Measurements from ENCODE around the gene EYA4.
"Not testable (repeated sequence)": the region's sequence is repeated elsewhere in the genome, so short reads cannot be mapped to it uniquely, and the experiment has no call there.

EYA4 gene

DNA sequence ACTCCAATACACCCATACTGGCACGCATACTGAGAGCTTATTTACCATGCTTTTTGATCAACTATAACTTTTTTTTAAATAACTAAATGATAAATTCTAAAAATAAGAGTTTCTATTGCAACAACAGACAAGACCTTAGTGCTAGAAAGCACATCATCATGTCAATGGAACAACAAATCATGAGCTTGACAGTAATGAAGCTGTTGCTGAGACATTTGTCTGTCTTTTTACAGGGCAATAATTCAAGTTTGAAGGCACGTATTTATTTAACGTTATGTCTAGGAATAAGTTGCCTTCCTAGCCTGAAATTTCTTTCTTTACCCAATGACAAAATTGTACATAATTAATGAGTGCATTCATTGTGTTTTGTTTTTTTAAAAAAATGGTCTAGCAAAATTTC, 299.2 kb downstream of the EYA4 start:
- no peak for DNase-seq

DNA sequence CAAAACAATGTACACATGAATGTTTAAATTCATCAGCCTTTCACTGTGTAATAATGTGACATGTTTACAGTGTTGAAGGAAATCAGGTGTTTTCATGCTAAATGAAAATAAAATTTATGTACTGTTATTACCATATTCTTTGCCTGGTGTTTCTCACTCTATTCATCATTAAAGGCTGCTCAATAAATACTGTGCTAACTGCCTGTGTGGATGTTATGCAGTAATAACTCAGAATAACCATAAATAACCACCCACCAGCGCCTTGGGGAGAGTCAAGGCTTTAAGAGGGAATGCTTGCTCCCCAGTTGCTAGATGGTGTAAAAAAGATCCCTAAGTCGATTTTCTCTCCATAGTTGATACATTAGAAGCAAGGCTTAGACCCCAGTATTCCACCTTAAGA, 299.9 kb downstream of the EYA4 start:
- DNase-seq: no peak

DNA sequence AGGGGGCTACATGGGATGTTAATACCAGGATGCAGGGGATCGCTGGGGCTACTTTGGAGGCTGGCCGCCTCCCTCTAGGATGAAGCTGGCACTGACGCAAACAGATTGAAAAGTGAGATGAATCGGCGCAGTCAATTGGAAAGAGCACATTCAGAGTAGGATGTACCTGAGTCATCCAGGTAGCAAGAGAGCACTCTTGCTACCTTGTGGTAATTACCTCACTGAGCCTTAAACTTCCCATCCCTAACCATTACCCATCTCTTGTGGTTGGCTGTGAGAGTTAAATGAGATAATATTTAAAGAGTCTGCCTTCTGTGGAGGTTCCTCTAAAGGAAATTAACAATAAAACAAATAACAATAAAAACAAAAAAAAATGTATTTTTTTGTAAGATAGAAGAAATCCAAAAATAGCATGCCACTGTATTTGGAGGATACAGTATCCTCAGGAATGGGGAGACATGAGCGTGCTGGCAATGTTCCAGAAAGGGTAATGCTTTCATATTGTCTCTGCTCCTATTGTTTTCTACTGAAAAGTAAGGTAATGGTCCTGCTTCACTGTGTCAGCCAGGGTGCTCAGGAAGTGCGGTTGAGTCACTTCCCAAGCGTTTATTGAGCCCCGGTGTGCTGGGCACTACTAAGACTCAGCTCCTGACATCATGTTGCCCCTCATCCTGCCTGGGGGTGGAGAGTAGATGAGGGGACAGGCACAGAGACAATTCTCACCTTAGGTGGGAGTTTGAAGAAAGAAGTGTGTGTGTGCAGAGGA, 301.1 kb downstream of the EYA4 start:
- DNase-seq: peak; percentile 6

DNA sequence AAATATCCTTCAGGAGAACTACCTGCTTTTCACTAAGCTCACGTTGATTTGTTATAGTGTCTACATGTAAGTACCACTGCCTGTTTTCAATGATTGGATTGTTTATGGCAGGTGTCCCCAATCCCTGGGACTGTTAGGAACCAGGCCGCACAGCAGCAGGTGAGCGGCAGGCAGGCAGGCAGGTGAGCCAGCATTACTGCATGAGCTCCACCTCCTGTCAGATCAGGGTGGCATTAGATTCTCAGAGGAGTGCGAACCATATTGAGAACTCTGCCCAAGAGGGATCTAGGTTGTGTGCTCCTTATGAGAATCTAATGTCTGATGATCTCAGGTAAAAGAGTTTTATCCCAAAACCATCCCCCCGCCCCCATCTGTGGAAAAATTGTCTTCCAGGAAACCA, 303.3 kb downstream of the EYA4 start:
- DNase-seq: no peak

DNA sequence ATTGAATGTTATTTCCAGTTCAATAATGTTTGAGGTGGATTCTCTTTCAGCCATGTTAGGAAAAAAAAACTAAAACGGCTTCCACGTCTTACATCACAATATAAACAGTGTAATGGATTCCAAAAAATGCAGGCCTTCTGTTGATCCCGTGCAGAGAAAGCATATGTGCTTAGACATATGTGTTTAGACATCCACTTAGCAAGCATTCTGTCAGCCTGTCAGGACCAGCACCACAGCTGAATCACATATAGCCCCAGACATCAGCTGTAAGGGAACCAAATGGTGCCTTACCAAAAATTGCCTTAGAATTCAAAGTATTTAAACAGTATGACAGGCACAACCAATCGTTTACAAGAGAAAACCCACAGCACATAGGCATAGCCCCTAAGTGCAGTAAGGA, 304.9 kb downstream of the EYA4 start:
- DNase-seq: peak; percentile 66

DNA sequence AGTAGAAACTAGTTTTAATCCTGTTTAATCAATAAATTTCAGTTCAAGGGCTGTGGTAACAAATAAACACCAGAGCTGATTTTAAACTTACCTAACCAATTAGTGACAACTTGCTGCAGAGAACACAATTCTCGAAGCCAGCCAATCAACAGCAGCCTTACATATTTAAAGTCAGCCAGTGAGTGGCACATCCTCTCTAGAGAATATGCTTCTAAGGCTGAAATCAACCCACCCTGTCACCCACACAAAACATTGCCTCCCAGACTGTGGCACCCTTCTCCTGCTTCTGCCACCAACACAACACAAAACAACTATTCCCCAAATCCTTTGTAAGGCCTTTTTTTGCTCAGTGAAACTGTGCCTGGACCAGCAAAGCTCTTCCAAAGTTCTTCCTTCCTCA, 306.0 kb downstream of the EYA4 start:
- DNase-seq: no peak

DNA sequence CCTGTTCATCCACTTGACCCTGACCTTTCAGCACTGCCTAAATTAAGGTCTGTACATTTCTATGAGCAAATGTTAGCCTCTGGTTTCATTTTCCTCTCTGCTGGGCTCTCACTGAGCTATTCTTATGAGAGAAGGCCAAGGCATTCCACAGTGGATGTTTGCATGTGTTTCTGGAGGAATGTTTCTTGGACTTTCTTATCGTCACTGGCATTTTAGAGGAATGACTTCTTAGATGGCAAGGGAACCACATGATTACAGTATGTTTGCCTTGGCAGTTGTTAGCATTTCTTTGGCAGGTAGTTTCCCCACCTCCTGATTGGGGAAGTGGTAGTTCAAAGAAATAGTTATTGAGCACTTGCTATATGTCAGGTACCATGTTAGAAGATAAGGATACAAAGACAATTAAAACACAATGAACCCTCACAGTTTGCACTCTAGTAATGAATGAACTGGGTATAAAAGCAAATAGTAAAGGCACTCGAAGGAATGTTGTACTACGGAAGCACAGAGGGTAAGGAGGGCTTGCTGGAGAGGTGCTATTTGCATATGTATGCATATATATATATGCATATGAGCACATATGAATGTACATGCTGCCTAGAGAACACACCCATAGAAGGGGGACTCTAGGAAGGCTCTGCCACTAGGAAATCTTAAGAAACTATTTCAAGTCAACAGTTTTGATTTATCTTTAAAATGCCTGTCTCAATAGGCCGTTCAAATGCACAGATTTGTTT, 307.4 kb downstream of the EYA4 start:
- no peak for DNase-seq

DNA sequence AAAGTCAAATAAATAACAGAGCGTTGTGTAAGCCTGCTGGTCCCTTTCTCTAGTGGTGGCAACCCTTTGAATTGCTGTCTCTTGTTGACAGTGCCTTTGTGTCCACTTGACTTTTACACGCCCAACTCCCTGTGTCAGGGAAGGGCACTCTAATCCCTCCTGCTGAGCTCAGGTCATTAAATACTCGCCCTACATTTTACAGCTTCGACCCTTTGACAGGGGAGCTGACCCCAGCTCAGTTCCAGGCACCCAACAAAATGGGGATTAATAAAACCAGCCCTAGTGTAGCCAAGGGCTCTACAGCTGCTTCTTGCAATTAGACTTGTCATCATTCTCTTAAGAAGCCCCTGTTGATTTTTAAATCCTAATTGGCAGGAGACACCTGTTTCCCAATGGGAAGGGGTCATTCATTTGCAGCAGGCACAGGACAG, 308.2 kb downstream of the EYA4 start:
- no peak for DNase-seq

DNA sequence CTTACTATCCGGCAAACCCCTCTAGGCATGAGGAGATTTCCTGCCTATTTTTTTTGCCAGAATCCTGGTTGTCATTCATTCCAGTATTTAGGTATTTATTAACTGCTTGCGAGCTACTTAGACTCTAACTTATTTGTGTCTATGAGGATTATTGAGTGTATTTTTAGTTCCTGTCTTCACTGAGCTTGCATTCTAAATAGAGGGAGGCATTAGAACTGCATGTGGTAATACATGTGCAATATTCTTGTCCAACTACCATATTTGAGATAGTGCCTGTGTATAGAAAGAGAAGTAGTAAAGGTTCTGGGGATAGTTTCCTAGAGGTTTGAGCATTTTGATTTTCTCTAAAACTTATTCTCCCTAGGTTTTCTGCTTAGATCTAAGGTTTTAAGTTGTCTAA, 308.9 kb downstream of the EYA4 start:
- DNase-seq: no peak

DNA sequence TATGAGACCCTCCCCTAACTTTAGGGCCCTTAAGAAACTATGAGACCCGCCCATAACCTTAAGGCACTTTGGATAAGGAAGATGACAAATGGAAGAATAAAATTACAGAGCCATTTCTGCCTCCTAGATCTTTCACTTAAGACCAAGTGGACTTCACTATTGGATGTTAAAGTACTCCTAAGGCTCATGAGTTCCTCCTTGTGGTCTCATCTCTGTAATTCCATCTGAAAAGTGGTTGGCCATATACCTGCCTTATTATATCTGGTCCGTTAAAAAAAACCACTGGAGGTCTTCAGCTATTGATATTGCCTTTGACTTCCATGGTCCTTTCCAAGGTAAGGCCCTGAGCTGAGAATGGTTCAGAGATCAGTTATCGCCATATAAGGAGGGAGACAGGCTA, 310.3 kb downstream of the EYA4 start:
- peak; percentile 43 for DNase-seq

DNA sequence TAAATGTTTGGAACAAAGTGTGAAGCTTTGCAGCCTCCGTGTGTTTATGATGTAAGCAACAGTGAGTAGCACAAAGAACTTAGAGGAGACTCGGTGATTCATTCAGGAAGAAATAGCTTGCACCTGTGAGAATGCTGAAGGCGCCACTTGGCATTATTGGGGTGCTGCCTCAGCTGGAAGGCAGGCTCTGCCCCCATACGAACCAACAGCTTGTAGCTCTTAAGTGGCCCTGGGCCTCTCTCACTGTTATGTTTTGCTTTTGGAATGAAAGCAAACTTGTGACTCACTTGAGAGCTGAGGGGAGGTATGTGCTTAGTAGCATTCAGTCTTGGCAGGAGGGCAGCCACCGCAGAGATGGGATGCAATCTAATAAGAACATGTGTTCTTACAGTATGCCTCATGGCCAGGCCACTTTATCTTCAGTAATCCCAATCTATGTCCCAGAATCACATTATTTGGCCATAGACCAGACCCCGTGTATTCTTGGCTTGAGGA, 310.7 kb downstream of the EYA4 start:
- DNase-seq: peak; percentile 98

DNA sequence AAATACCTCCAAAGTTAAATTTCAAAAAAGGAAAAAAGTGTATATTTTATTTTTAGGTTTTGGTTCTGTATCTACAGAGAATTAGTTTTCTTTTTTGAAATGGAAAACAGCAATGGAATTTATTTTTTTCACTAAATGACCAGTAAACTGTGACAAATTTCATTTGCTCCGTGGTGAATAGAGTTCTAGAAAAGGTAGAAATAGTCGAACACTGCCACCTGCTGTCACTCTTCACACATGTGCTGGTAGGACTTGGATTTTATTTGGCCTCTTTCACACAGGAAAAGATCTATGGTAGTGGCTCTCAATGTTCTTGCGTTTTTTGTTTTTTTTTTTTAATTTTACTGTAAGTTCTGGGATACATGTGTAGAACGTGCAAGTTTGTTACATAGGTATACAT, 312.5 kb downstream of the EYA4 start:
- DNase-seq: peak; percentile 67

DNA sequence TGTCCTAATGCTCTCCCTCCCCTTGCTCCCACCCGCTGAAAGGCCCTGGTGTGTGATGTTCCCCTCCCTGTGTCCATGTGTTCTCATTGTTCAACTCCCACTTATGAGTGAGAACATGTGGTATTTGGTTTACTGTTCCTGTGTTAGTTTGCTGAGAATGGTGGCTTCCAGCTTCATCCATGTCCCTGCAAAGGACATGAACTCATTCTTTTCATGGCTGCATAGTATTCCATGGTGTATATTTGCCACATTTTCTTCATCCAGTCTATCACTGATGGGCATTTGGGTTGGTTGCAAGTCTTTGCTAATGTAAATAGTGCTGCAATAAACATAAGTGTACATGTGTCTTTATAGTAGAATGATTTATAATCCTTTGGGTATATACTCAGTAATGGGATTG, 313.0 kb downstream of the EYA4 start:
- not testable (repeated sequence) for DNase-seq

DNA sequence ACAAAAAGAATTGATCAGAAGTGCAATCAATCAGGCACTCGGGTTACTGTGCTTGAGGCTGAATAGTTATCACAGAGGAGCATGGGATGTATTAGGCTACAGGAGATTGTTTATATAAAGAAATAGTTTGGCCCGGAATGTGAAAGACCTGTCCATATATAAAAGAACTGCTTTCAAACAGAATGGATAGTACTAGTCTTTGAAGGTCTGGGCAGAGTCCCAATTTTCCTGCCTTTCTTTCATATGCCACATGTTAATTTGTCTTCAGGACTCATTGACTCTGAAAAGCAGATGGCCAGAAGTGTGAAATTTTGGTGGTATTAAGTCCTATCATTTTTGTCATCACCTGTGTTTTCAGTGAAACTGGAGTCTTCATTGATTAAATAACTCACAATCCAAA, 314.5 kb downstream of the EYA4 start:
- no peak for DNase-seq

DNA sequence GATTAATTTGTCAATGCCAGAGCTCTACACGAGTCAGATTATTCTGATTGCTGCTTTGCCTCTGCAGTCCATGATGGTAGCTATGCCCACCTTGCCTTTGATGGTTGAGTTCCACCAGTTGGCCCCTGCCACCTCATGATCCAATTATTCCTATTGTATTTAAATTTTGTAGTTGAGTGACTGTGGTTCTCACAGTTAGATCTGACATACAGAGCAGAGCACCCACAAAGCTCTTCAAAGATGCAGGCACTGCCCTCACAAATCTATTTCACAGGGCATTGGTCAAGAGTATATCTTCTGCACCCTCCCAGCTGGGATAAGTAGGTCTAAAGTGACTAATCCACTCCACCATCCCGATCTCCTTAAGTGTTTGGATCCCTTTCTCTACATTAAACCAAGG, 318.8 kb downstream of the EYA4 start:
- no peak for DNase-seq

DNA sequence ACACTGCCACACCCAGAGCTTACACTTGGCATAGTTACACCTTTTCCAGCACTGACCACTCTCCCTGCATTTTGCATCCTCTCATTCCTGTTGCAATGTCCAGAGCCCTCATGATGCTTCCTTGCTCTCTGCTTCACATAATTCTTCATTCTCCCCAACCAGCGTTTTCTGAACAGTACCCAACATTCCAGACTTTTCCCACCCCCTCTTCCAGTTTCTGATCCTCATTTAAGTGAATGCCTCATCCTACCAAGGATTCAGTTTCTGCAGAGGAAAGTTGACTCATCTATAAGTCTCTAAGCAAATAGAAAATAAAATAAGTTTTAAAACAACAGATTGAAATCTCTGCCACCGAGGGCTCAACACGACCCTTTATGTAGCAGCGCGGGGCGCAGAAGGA, 326.5 kb downstream of the EYA4 start:
- peak; percentile 49 for DNase-seq

DNA sequence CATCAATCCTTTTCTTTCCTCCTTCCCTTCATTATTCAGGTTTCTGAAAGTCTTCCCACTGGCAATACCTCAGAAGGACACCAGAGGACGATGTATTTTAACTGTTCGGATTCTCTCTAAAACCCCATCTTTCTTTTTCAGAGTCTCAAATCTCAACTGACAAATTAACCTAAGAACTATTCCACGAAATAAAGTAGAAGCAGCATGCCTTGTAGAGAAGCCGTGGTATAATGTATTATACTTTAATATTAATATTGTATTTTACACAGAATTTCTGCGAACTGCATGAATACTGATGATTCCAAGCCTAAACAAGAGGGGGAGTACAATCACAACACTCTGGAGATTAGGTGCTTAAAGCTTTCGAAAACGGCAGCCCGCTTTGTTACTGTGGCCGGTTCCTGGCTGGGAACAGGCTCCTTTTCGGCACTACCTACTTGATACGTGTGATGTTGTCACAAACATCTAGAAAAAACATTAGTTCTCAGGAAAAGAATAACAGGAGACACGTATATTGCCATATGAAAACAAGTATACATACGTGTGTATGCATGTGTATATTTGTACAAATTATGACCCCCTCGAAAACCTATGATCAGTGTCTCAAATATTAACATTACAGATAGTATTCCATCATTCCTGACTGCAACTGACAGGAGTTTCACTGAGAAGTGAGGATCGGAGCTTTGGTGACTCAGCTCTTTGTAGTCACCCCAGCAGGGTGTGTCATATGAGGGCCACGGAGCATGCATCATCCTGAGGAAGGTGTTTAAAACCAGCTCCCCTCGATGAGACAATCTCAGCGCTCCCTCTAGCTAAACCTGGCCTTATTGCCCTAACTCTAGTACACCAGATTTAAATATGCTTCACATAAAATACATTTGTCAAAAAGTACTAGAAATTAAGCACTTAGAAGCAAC, 328.1 kb downstream of the EYA4 start:
- peak; percentile 97 for DNase-seq

DNA sequence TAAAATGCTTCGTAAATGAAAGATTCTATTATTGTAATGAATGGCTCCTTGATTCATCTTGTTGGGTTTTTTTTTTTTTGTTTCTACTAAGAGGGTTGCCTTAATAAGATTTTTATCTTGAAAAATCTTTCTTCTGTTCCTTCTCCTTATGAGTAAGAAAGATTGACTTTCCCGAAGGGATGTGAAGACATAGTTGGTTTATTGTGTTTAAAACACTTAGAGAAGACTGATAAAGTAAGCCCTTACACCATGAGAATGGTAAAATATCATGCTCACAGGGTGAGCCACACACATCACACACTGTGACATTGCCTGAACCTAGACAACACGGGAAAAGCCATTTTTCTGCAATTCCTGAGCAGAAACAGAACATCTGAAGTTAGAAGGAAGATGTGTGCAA, 330.5 kb downstream of the EYA4 start:
- DNase-seq: no peak

DNA sequence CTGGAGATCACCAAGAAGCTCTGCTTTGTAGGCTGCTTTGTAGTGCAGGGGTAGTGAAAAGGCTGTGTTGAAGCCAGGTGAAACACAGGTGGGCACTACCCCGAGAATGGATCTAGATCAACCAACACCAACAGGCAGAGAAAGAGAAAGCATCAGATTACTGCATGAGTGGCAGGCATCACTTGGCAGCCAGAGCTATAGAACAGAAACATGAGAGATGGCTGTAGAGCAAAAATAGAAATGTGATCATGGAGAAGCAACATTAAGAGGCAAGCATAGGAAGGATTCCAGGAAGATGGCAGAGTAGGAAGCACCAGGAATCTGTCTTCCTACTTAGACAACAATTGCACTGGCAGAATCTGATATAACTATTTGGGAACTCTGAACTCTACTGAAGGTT, 336.7 kb downstream of the EYA4 start:
- DNase-seq: no peak

Measured in HCEC 1CT (cell line).